Stimulated activated CD8-positive, alpha-beta memory T cell treated with anti-CD3 and anti-CD28 coated beads, Interleukin-2, amount 100 ng/mL, for 1 hour (primary cell): ENCODE data around the gene MRPL51.
A peak's percentile ranks its signal among the peaks of the same experiment; 100 is the strongest.

Source experiments
- DNase-seq, 2 donors: peaks; one replicate each; pipeline ENCODE4 v3.0.0-alpha.2; 2020; ENCODE audit warnings: low read depth in 2 of 2

MRPL51 gene

DNA sequence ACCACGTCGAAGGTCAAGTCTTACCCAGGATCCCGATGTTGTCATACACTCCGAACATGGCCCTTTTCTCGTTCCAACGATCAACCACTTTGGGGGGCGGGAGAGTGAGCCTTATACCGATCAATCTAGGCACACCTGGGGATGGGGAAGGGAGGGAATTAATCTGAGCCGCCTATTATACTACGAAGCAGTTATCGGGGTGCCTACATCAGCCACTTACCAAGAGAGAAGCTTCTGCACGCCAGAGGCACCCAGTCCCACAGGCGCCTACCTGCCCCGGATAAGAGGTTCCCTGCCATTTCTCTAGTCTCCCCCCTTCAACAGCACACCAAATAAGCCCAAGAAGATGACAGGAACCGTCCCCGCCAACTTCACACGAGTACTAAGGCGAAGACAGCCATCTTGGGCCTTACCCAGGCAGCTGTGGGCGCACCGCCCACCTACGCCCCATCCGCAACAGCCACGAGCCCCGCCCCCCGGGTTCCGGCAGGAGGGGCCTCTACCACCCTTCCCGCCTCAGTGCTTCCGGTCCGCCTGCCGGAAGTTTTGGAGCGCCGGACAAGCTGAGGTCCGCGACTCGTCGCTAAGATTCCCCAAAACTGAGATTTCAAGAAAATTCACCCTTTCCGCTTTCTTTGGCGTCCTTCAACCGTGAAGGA, at the start of gene MRPL51:
TSS of gene MRPL51 (minus strand) at position 425 of the 659 bp plus-strand sequence. CDS start at position 299, 126 bp downstream.
- peak; percentile 88 to 94 for DNase-seq

DNA sequence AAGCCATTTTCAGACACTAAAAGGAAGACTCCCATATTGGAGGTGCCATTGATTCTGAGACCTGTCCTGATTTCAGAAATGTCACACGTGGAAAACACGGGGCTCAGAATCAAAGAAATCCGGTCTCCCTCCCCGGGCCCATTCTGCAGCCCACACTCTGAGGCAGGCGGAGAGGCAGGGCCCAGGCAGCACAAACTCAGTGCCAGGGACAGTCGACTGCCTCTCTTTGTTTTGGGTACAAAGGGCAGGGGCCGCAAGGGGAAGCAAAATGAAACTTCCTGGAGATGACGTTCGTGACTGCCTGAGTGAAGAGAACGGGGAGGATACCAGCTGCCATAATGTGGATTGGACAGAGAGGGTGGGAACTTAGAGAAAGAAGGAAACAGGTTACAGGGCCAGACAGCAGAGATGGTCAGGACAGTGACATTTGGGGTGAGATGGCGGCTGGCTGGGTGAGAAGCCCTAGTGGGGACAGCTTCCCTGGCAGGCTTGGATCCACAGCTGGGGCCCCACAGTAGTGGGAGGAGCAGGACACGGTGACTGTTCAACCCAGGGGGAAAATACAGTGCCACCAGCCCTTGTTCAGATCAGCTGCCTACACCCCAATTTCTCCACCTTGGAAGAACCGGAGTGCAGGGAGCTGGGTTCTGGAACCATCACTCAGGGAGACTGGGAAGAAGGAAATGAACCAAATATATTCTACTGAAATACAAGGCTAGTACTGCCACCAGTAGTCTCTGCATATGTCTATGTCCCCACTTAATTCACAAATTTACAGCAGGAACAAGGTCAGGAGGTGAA, 49.3 kb upstream of the MRPL51 start:
- DNase-seq = no peak

- no peak for DNase-seq
Observed at GRCh38 chr12:6541371-6542165, 48.5 kb upstream of the MRPL51 start.

DNA sequence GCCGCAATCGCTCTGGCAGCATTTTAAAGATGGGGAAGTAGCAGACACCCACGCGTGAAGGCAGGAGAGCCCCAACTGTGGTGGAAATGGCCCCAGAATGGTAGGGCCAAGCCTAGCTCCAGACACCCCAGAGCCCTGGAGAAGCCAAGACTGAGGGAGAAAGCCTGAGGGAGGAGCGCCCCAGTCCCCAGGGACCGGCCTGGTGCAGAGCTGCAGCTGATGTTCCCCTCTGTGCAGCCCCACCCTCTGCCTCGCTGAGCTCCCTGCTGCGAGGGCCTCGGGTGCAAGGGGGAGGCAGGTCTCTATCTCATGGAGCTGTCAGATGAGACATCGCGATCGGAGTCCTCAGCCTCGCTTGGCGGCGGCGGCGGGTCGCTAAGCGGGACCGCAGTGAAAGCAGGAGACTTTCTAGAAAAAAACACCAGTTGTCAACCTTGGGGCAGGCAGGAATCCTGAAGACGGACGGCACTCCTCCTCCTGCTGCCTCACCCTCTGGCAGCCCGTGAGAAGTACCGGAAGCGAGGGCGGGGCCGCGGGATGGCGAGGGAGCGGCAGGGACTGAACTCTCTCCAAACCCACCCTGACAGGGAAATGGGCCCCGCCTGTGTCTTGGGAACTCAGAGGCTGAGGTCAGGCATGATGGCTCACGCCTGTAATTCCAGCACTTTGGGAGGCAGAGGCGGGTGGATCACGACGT, 47.3 kb upstream of the MRPL51 start:
- DNase-seq = no peak

DNA sequence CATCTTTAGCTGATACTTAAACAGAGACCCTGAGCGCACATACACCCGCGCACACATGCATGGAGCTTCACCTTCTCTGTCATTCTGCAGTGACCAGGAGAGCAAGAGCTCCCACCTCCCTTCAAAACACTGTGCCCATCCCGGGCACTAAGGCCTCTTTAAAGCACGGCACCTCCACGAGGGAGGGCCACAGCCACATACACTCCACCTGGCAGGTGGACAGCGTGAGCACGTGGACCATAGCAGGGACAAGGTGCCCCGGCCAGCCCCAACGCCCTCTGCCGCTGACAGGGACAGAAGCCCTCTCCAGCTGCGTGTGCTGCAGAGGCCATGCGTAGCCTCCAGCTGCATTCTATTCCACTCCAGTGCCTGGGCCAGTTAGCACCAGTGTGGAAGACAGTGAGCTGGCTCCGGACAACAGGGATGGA, 46.7 kb upstream of the MRPL51 start:
- no peak for DNase-seq

- no peak for DNase-seq
Observed at GRCh38 chr12:6539314-6539682, 46.2 kb upstream of the MRPL51 start.

DNA sequence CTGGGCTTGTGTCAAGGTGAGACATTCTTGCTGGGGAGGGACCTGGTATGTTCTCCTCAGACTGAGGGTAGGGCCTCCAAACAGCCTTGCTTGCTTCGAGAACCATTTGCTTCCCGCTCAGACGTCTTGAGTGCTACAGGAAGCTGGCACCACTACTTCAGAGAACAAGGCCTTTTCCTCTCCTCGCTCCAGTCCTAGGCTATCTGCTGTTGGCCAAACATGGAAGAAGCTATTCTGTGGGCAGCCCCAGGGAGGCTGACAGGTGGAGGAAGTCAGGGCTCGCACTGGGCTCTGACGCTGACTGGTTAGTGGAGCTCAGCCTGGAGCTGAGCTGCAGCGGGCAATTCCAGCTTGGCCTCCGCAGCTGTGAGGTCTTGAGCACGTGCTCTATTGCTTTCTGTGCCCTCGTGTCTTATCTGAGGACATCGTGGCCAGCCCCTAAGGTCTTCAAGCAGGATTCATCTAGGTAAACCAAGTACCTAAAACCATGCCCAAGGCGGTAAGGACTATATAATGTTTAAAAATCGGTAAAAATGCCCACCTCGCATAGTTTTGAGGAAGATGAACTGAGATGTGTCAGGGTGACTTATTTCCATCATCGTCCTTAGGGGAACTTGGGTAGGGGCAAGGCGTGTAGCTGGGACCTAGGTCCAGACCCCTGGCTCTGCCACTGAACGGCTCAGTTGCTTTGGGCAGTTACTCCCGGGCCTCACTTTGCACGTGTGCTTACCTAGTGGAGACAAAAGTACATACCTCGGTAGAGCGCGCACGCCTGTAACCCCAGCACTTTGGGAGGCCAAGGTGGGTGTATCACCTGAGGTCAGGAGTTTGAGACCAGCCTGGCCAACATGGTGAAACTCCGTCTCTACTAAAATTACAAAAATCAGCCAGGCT, 45.6 kb upstream of the MRPL51 start:
- DNase-seq = no peak

DNA sequence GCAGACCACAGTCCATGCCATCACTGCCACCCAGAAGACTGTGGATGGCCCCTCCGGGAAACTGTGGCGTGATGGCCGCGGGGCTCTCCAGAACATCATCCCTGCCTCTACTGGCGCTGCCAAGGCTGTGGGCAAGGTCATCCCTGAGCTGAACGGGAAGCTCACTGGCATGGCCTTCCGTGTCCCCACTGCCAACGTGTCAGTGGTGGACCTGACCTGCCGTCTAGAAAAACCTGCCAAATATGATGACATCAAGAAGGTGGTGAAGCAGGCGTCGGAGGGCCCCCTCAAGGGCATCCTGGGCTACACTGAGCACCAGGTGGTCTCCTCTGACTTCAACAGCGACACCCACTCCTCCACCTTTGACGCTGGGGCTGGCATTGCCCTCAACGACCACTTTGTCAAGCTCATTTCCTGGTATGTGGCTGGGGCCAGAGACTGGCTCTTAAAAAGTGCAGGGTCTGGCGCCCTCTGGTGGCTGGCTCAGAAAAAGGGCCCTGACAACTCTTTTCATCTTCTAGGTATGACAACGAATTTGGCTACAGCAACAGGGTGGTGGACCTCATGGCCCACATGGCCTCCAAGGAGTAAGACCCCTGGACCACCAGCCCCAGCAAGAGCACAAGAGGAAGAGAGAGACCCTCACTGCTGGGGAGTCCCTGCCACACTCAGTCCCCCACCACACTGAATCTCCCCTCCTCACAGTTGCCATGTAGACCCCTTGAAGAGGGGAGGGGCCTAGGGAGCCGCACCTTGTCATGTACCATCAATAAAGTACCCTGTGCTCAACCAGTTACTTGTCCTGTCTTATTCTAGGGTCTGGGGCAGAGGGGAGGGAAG, 44.7 kb upstream of the MRPL51 start:
- peak; percentile 68 to 72 for DNase-seq

GRCh38 chr12:6536894-6537579, 44.0 kb upstream of the MRPL51 start:
- no peak for DNase-seq

DNA sequence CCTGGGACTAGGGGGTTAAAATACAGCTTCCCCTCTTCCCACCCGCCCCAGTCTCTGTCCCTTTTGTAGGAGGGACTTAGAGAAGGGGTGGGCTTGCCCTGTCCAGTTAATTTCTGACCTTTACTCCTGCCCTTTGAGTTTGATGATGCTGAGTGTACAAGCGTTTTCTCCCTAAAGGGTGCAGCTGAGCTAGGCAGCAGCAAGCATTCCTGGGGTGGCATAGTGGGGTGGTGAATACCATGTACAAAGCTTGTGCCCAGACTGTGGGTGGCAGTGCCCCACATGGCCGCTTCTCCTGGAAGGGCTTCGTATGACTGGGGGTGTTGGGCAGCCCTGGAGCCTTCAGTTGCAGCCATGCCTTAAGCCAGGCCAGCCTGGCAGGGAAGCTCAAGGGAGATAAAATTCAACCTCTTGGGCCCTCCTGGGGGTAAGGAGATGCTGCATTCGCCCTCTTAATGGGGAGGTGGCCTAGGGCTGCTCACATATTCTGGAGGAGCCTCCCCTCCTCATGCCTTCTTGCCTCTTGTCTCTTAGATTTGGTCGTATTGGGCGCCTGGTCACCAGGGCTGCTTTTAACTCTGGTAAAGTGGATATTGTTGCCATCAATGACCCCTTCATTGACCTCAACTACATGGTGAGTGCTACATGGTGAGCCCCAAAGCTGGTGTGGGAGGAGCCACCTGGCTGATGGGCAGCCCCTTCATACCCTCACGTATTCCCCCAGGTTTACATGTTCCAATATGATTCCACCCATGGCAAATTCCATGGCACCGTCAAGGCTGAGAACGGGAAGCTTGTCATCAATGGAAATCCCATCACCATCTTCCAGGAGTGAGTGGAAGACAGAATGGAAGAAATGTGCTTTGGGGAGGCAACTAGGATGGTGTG, 43.1 kb upstream of the MRPL51 start:
- no peak for DNase-seq

DNA sequence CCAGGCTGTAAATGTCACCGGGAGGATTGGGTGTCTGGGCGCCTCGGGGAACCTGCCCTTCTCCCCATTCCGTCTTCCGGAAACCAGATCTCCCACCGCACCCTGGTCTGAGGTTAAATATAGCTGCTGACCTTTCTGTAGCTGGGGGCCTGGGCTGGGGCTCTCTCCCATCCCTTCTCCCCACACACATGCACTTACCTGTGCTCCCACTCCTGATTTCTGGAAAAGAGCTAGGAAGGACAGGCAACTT, 42.6 kb upstream of the MRPL51 start:
- DNase-seq = no peak

DNA sequence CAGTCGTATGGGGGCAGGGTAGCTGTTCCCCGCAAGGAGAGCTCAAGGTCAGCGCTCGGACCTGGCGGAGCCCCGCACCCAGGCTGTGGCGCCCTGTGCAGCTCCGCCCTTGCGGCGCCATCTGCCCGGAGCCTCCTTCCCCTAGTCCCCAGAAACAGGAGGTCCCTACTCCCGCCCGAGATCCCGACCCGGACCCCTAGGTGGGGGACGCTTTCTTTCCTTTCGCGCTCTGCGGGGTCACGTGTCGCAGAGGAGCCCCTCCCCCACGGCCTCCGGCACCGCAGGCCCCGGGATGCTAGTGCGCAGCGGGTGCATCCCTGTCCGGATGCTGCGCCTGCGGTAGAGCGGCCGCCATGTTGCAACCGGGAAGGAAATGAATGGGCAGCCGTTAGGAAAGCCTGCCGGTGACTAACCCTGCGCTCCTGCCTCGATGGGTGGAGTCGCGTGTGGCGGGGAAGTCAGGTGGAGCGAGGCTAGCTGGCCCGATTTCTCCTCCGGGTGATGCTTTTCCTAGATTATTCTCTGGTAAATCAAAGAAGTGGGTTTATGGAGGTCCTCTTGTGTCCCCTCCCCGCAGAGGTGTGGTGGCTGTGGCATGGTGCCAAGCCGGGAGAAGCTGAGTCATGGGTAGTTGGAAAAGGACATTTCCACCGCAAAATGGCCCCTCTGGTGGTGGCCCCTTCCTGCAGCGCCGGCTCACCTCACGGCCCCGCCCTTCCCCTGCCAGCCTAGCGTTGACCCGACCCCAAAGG, 42.1 kb upstream of the MRPL51 start:
- peak; percentile 38 to 53 for DNase-seq

DNA sequence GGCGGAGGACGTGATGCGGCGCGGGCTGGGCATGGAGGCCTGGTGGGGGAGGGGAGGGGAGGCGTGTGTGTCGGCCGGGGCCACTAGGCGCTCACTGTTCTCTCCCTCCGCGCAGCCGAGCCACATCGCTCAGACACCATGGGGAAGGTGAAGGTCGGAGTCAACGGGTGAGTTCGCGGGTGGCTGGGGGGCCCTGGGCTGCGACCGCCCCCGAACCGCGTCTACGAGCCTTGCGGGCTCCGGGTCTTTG, 41.6 kb upstream of the MRPL51 start:
- no peak for DNase-seq

DNA sequence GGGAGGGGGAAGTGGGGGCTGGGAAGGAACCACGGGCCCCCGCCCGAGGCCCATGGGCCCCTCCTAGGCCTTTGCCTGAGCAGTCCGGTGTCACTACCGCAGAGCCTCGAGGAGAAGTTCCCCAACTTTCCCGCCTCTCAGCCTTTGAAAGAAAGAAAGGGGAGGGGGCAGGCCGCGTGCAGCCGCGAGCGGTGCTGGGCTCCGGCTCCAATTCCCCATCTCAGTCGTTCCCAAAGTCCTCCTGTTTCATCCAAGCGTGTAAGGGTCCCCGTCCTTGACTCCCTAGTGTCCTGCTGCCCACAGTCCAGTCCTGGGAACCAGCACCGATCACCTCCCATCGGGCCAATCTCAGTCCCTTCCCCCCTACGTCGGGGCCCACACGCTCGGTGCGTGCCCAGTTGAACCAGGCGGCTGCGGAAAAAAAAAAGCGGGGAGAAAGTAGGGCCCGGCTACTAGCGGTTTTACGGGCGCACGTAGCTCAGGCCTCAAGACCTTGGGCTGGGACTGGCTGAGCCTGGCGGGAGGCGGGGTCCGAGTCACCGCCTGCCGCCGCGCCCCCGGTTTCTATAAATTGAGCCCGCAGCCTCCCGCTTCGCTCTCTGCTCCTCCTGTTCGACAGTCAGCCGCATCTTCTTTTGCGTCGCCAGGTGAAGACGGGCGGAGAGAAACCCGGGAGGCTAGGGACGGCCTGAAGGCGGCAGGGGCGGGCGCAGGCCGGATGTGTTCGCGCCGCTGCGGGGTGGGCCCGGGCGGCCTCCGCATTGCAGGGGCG, 41.0 kb upstream of the MRPL51 start, which contains the start of gene GAPDH:
TSS of gene GAPDH (plus strand) at position 595 of the 772 bp plus-strand sequence. CDS start 316 bp downstream, outside the sequence.
- peak; percentile 66 to 70 for DNase-seq

DNA sequence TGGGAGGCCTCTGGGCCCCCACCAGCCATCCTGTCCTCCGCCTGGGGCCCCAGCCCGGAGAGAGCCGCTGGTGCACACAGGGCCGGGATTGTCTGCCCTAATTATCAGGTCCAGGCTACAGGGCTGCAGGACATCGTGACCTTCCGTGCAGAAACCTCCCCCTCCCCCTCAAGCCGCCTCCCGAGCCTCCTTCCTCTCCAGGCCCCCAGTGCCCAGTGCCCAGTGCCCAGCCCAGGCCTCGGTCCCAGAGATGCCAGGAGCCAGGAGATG, 40.5 kb upstream of the MRPL51 start:
- DNase-seq = no peak

DNA sequence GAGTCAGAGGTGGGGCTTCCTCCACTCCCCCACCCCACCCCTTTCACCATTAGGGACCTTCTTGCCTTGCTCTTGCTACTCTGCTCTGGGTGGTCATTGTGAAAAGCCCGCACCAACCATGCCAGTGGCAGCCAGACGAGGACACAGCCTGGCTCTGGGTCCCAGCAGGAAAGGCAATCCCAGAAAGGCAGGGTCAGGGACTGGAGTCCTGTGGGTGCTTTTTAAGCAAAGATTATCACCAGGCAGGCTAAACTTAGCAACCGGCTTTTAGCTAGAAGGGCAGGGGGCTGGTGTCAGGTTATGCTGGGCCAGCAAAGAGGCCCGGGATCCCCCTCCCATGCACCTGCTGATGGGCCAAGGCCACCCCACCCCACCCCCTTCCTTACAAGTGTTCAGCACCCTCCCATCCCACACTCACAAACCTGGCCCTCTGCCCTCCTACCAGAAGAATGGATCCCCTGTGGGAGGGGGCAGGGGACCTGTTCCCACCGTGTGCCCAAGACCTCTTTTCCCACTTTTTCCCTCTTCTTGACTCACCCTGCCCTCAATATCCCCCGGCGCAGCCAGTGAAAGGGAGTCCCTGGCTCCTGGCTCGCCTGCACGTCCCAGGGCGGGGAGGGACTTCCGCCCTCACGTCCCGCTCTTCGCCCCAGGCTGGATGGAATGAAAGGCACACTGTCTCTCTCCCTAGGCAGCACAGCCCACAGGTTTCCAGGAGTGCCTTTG, 40.0 kb upstream of the MRPL51 start:
- DNase-seq = no peak
